HG03439 (cell line): Measurements from ENCODE around the gene FOLR2.

ENCODE experiments used
- ATAC-seq: cut with Tn5 transposase; IDR thresholded peaks from one replicate; pipeline ENCODE4 v1.9.1; 2021; ENCODE audit warnings: mild to moderate bottlenecking, moderate library complexity; ENCODE audit not compliant: unreplicated experiment

Gene FOLR2

GRCh38 chr11:72229336-72229924, 12.8 kb downstream of the FOLR2 start:
- ATAC-seq: no peak

DNA sequence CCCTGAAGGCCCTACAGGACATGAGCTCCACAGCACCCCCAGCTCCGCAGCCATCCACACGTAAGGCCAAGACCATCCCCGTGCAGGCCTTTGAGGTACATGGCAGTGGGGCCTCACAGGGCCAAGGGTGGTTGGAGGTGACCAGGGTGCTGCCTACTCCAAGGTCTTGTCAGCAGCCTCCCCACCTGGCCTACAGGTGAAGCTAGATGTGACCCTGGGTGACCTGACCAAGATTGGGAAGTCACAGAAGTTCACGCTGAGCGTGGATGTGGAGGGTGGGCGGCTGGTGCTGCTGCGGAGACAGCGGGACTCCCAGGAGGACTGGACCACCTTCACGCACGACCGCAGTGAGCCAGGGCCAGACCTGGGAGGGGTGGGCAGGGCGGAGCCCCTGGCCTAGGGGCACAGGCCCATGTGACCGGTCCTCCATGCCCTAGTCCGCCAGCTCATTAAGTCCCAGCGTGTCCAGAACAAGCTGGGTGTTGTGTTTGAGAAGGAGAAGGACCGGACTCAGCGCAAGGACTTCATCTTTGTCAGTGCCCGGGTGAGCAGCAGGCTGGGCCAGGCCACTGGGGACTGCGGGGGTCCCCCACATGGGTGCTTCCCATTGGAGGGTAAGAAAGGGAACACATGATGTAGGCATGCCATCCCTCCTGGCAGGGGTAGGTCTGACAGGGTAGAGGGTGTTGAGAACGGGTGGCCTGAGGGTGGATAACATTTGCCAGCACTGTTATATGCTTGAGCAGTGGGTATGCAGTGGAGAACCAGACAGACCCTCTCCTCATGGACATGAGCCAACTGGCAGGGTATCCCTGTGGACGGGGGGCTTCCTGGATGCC, 13.6 kb downstream of the FOLR2 start:
- no peak for ATAC-seq

- ATAC-seq: no peak
These were observed 14.3 kb downstream of the FOLR2 start for GRCh38 chr11:72230764-72231365.

DNA sequence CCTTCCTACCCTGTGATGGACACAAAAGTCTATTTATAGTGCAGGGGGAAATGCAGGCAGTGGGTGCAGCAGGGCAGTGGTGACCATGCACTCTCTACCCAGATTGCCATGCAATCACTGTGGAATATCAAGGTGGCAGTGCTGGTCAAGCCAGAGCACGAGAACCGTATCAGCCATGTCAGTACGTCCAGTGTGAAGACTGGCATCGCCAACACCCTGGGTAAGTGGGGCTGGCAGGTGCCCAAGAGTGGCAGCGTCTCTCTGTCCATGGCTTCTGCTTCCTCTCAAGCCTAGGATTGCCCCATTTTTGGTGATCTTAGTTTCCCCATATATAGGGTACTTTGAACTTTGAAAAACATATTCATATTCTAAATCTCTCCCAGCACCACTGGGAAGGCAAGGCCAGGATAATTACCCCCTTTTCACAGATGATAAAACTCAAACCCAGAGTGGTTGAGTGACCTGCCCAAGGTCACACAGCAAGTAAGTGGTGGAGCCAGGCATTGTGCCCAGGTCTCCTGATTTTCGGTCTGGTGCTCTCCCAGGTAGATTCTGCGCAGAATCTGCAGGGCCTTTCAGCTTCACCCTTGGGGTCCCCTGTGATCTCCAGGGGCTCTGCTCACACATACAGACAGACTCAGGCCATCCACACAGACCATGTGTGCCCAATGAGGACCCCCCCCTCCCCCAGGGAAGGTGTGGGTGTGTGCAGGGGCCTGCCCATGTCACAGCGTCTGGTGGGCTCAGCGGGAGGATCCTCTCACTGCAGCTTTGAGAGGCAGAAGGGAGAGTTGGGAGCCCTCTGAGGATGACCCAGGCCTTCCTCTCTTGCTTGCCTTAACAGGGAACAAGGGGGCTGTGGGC, 15.0 kb downstream of the FOLR2 start:
- ATAC-seq: no peak

DNA sequence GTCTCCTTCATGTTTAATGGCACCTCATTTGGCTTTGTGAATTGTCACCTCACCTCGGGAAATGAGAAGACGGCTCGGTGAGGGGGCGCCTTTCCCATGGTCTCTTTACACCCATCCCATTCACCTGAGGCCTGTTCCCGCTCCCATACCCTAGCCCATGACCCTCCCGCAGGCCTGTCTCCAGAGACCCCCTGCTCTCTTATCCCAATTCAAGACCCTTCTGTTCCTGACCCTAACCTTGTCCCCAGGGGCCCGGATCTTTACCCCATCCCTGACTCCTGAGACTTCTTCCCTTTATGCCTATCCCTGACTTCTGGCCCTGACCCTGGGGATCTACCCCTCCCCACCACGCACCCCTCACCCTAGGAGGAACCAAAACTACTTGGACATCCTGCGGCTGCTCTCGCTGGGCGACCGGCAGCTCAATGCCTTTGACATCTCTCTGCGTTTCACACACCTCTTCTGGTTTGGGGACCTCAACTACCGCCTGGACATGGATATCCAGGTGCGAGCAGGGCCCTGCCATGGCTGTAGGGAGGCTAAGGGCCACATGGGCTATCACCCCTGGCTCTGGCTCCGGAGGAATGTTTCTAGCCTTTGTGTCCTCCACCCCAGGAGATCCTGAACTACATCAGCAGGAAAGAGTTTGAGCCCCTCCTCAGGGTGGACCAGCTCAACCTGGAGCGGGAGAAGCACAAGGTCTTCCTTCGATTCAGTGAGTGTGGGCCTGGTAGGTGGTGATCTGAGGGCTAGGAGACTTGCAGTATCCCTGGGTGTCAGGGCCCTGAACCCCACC, 15.9 kb downstream of the FOLR2 start:
- ATAC-seq: no peak

- ATAC-seq: no peak
These were observed 16.6 kb downstream of the FOLR2 start for GRCh38 chr11:72233056-72233772.

DNA sequence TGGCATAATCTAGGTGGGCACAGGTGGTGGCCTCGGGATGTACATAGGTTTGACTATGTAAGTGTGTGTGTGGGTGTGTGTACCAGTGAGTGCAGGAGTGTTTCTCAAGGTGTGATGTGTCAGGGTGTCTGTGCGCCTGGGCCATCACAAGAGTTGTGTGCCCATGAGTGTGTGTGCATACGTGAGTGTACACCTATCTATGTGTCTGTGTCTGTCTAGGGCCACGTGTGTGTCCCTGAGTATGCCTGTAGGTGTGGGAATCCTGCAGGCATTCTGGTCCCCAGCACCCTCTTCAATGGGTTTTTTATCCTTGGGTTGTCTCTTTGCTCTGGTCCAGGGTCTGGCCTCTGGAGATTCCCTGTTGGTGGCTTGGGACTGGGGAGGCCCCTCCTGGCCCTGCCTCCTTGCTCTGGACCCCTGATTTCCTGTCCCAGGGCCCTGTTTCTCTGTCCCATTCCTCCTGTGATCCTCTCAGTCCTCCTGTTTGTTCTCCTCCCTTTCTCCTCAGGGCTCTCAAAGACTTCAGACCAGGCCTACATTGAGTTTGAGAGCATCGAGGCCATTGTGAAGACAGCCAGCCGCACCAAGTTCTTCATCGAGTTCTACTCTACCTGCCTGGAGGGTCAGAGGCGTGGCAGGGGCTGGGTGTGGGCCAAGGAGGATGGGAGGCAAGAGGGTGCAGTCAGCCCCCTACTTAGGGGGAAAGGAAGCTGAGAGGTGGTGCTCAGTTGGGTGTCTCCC, 17.3 kb downstream of the FOLR2 start:
- ATAC-seq: no peak

DNA sequence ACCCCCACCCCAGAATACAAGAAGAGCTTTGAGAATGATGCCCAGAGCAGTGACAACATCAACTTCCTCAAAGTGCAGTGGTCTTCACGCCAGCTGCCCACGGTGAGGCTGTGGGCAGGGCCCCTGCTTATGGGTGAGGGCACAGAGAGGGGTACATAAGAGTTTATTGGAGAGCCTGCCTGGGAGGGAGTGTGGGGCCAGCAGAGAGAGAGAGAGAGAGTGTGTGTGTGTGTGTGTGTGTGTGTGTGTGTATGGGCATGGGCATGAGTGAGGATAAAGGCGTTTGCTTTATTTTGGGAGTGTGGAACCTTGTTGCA, 17.9 kb downstream of the FOLR2 start:
- ATAC-seq: no peak

- ATAC-seq: no peak
These were observed 18.3 kb downstream of the FOLR2 start for GRCh38 chr11:72234920-72235319.

- ATAC-seq: no peak
These were observed 18.9 kb downstream of the FOLR2 start for GRCh38 chr11:72235351-72236057.

GRCh38 chr11:72236083-72236697, 19.6 kb downstream of the FOLR2 start:
- no peak for ATAC-seq

GRCh38 chr11:72236774-72237111, 20.1 kb downstream of the FOLR2 start:
- ATAC-seq: no peak

- no peak for ATAC-seq
These were observed 20.7 kb downstream of the FOLR2 start for GRCh38 chr11:72237112-72237931.

DNA sequence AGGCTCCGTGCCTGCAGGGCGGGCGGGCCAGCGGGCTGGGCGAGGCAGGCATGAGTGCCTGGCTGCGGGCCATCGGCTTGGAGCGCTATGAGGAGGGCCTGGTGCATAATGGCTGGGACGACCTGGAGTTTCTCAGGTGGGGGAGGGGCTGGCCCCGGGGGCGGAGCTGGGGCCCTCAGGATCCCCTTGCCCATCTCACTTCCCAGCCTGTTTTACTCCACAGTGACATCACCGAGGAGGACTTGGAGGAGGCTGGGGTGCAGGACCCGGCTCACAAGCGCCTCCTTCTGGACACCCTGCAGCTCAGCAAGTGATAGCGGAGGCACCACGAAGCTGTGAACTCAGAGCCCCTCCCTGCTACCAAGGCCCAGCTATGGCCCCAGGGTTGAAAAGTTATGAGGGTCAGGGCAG, 21.5 kb downstream of the FOLR2 start:
- ATAC-seq: no peak

DNA sequence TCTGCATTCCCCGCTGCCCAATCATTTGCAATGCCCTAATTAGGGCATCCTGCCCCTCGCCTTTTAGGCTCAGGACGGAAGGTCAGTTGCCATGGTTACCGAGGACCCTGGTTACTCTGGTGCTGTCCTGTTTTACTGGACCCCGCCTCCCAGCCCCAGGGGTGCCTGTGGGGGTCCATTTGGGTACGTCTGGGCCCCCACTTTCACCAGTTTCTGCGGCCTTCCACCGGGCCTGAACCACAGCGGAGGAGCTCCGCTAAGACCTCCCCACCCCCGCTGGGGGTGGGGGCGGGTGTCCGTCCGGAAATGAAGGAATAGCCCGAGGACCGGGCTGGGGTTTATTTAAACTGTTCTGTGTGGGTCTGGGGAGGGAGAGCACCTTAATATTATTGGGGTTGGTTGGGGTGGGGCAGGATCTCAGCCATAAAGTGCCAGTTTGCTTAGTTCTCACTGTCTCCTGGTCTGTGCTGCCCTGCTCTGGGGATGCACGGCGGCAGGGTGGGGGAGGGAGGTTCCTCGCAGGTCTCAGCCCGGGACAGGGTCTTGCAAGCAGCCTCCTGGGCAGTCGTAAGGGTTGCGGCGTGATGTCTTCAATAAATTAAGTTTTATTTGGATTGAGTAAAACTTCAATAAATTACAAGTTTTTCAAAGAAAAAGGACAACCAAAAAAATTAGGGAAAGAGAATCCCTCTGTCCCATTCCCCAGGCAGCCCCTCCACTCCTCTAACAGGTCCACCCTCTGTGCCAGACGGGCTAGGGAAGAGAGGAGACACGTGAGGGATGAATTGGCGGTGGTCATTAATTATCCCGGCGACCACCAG, 22.1 kb downstream of the FOLR2 start:
- ATAC-seq: no peak

- no peak for ATAC-seq
These were observed 22.8 kb downstream of the FOLR2 start for GRCh38 chr11:72239313-72239848.
